HCT116 (cell line): ENCODE results near the gene KBTBD13. TPM values are rescaled to one million over a fixed set of nuclear protein-coding genes. Genes with fewer than 3 reads are reported as not detected.
A peak's percentile ranks its signal among the peaks of the same experiment; 100 is the strongest.

ENCODE experiments used
- ATAC-seq: fragments of 200-7000 bp; cut with Tn5 transposase; 2 replicates; pipeline ENCODE4 v1.9.1; 2020; ENCODE audit warnings: mild to moderate bottlenecking, moderate library complexity
- BruUV-seq: library from RNA; stranded (reverse); fragments of 400-500 nt; replicated peaks from 2 replicates; lab custom pipeline; 2021; lab: Mats Ljungman, UMichigan
- CTCF ChIA-PET: fragments of 300-600 bp; sonication (Branson Sonifier 250); formaldehyde crosslinking; loops from one replicate; lab custom pipeline; 2021; ENCODE audit warnings: antibody characterized with exemption; lab: Charles Lee
- POLR2A ChIA-PET: fragments of 300-600, 350-600 bp; sonication (Branson Sonifier 250); formaldehyde crosslinking; loops from one replicate; lab custom pipeline; 2021; ENCODE audit warnings: antibody characterized with exemption; lab: Charles Lee
- RAD21 ChIA-PET, 2 experiments: fragments of 300-600 bp; sonication (Branson Sonifier 250); formaldehyde crosslinking; loops; one replicate each; lab custom pipeline; 2023; ENCODE audit warnings: low total read pairs in 2 of 2; ENCODE audit not compliant: uncharacterized antibody in 2 of 2, unreplicated experiment in 2 of 2, low non-redundant PET in 1 of 2; lab: Charles Lee
- DNase-seq: peaks from one replicate; pipeline ENCODE4 v3.0.0-alpha.2; 2010; ENCODE audit warnings: low read depth, low spot score
- H2AFZ ChIP-seq: fragments of 200-600 bp; shearing (Covaris generic), sonication (generic); 2 replicates; pipeline ENCODE4 v1.6.1; 2017; ENCODE audit warnings: low read depth, mixed run types, mixed read lengths, antibody characterized with exemption, low read length; ENCODE audit not compliant: poor library complexity, severe bottlenecking
- H3K27ac ChIP-seq: 2 replicates; pipeline ENCODE4 v1.5.1; 2012; ENCODE audit warnings: low read depth, low read length
- H3K27me3 ChIP-seq: fragments of 200-600 bp; sonication (generic); 2 replicates; pipeline ENCODE4 v1.6.1; 2016; ENCODE audit warnings: mixed run types, low read length, mixed read lengths; ENCODE audit not compliant: insufficient read depth
- H3K36me3 ChIP-seq, 2 experiments: fragments of 200-500 bp in 1 of 2; fragments of 200-600 bp in 1 of 2; sonication (Bioruptor generic) in 1 of 2; sonication (generic) in 1 of 2; 2 replicates each; pipeline versions ENCODE4 v1.5.1 to v1.6.1; 2014 to 2016; ENCODE audit warnings: low read length in 2 of 2, inconsistent platforms in 1 of 2, mixed read lengths in 1 of 2, mixed run types in 1 of 2; ENCODE audit not compliant: insufficient read depth in 2 of 2, control insufficient read depth in 1 of 2
- H3K4me1 ChIP-seq, 2 experiments: fragments of 200-600 bp in 1 of 2; sonication (generic) in 1 of 2; 2 replicates each; pipeline versions ENCODE4 v1.5.1 to v1.6.1; 2012 to 2017; ENCODE audit warnings: low read length in 2 of 2, inconsistent platforms in 1 of 2, mild to moderate bottlenecking in 1 of 2, mixed read lengths in 1 of 2, mixed run types in 1 of 2, moderate library complexity in 1 of 2; ENCODE audit not compliant: insufficient read depth in 2 of 2, control insufficient read depth in 1 of 2
- H3K4me2 ChIP-seq: fragments of 200-600 bp; sonication (generic); 2 replicates; pipeline ENCODE4 v1.6.1; 2017; ENCODE audit warnings: mixed run types, low read length, mixed read lengths
- H3K4me3 ChIP-seq, 2 experiments: fragments of 200-600 bp in 1 of 2; sonication (generic) in 1 of 2; replicated peaks in 1 of 2; 2 replicates each; pipeline ENCODE4 v1.5.1; 2011 to 2016; ENCODE audit warnings: low read length in 2 of 2, control low read depth in 1 of 2, low read depth in 1 of 2, mild to moderate bottlenecking in 1 of 2, mixed read lengths in 1 of 2, mixed run types in 1 of 2
- H3K79me2 ChIP-seq: fragments of 200-600 bp; sonication (generic); 2 replicates; pipeline ENCODE4 v1.6.1; 2017; ENCODE audit warnings: mild to moderate bottlenecking, mixed run types, low read length, moderate library complexity, mixed read lengths; ENCODE audit not compliant: insufficient read depth
- H3K9ac ChIP-seq: fragments of 200-600 bp; sonication (generic); 2 replicates; pipeline ENCODE4 v1.6.1; 2016; ENCODE audit warnings: low read length, mixed read lengths
- H3K9me2 ChIP-seq: fragments of 200-600 bp; sonication (generic), shearing (Covaris generic); 2 replicates; pipeline ENCODE4 v1.6.1; 2017; ENCODE audit warnings: mixed run types, mild to moderate bottlenecking, moderate library complexity; ENCODE audit not compliant: insufficient read depth
- H3K9me3 ChIP-seq, 2 experiments: fragments of 200-500 bp in 1 of 2; fragments of 200-600 bp in 1 of 2; sonication (Bioruptor generic) in 1 of 2; sonication (generic) in 1 of 2; 2 replicates each; pipeline ENCODE4 v1.6.1; 2014 to 2017; ENCODE audit warnings: low read length in 2 of 2, mixed read lengths in 2 of 2, inconsistent platforms in 1 of 2, low read depth in 1 of 2, mild to moderate bottlenecking in 1 of 2, mixed run types in 1 of 2, moderate library complexity in 1 of 2; ENCODE audit not compliant: control insufficient read depth in 1 of 2, insufficient read depth in 1 of 2
- H4K20me1 ChIP-seq: fragments of 200-600 bp; sonication (generic), shearing (Covaris generic); 2 replicates; pipeline ENCODE4 v1.6.1; 2017; ENCODE audit warnings: mixed run types, mild to moderate bottlenecking, moderate library complexity; ENCODE audit not compliant: insufficient read depth
- CTCF ChIP-seq, 3 experiments: fragments of 200-600 bp in 1 of 3; sonication (generic) in 1 of 3; IDR thresholded peaks in 2 of 3; conservative IDR thresholded peaks in 1 of 3; 2 replicates each; pipeline ENCODE4 v1.5.1; 2012 to 2017; ENCODE audit warnings: low read depth in 2 of 3, low read length in 2 of 3, antibody characterized with exemption in 1 of 3, borderline replicate concordance in 1 of 3, control low read depth in 1 of 3, mild to moderate bottlenecking in 1 of 3, mixed read lengths in 1 of 3, mixed run types in 1 of 3, moderate library complexity in 1 of 3; ENCODE audit not compliant: insufficient read depth in 1 of 3
- EGR1 ChIP-seq: IDR thresholded peaks from 2 replicates; pipeline ENCODE4 v1.6.1; 2012; ENCODE audit warnings: low read depth
- ELF1 ChIP-seq: IDR thresholded peaks from 2 replicates; pipeline ENCODE4 v1.6.1; 2012; ENCODE audit warnings: low read depth, borderline replicate concordance
- EZH2 ChIP-seq: fragments of 200-600 bp; sonication (generic); IDR thresholded peaks from 2 replicates; pipeline ENCODE4 v1.6.1; 2017; ENCODE audit warnings: antibody characterized with exemption, mixed run types
- FOSL1 ChIP-seq: IDR thresholded peaks from 2 replicates; pipeline ENCODE4 v1.6.1; 2012; ENCODE audit warnings: low read depth
- JUND ChIP-seq: IDR thresholded peaks from 2 replicates; pipeline ENCODE4 v1.6.1; 2012
- POLR2A ChIP-seq: IDR thresholded peaks from 2 replicates; pipeline ENCODE4 v1.7.0; 2011; ENCODE audit warnings: borderline replicate concordance; ENCODE audit not compliant: insufficient read depth, insufficient read length; ENCODE audit errors: extremely low read depth
- RAD21 ChIP-seq: IDR thresholded peaks from 2 replicates; pipeline ENCODE4 v1.6.1; 2012; ENCODE audit warnings: low read depth, mild to moderate bottlenecking
- SRF ChIP-seq: IDR thresholded peaks from 2 replicates; pipeline ENCODE4 v1.6.1; 2012; ENCODE audit warnings: low read depth
- TCF7L2 ChIP-seq: IDR thresholded peaks from 2 replicates; pipeline ENCODE4 v1.7.0; 2011; ENCODE audit warnings: borderline replicate concordance, inconsistent platforms; ENCODE audit not compliant: insufficient read depth, insufficient read length; ENCODE audit errors: extremely low read depth
- YY1 ChIP-seq: IDR thresholded peaks from 2 replicates; pipeline ENCODE4 v1.6.1; 2011; ENCODE audit warnings: low read length, low read depth, moderate library complexity, mild to moderate bottlenecking; ENCODE audit not compliant: insufficient replicate concordance; ENCODE audit errors: extremely low read depth
- ZFX ChIP-seq: fragments of 450-650 bp; IDR thresholded peaks from 2 replicates; pipeline ENCODE4 v1.6.1; 2017
- ZNF274 ChIP-seq: fragments of 200-500 bp; sonication (Bioruptor generic); IDR thresholded peaks from 2 replicates; pipeline ENCODE4 v1.6.1; 2014; ENCODE audit warnings: mild to moderate bottlenecking, low read depth, low read length, inconsistent platforms
- intact Hi-C: fragments of 100-400 bp; cut with micrococcal nuclease; formaldehyde crosslinking; loops from 2 replicates; pipeline ENCODE4 v1.10.0; 2022
- total RNA-seq: library from RNA; stranded (reverse); gene quantifications from one replicate; pipeline ENCODE4 v1.2.1, GENCODE V29; 2021; ENCODE audit not compliant: unreplicated experiment

Gene KBTBD13
- total RNA-seq, 1 experiment from 2014 or later = not detected

GRCh38 chr15:65052956-65053355, 23.6 kb upstream of the KBTBD13 start:
- Histone ChIP-seq H2AFZ (no peak overlapping the region), H4K20me1 (no peaks in the 10 kb centered on the region), H3K36me3 (no peaks in the 10 kb centered on the region), H3K9me2 (no peaks in the 10 kb centered on the region), H3K9ac (no peak overlapping the region), H3K4me1 (peaks cover 27 to 42% of the 10 kb centered on the region in 2 experiments), H3K9me3 (no peaks in the 10 kb centered on the region), H3K27ac (no peak overlapping the region), H3K27me3 (no peaks in the 10 kb centered on the region), H3K4me2 (no peak overlapping the region), H3K4me3 (no peak overlapping the region), H3K79me2 (no peaks in the 10 kb centered on the region)
- DNase-seq (no peak), ATAC-seq (no peak)
- TF ChIP-seq ZNF274 (no peak), RAD21 (no peak), TCF7L2 (no peak)
- intact Hi-C loops = loop anchor here (5.0 kb wide), 2 partner anchors 124 to 334 kb away; no protein-coding TSS in a partner anchor
- CTCF ChIA-PET = interaction anchor here (0.7 to 6.5 kb wide), 4 partner anchors 25 to 109 kb away, joined by 3 to 52 read pairs (median 6); no protein-coding TSS in a partner anchor
- BruUV-seq = no TSS peak
- POLR2A ChIA-PET = no interaction called here
- RAD21 ChIA-PET = no interaction called here

- DNase-seq = peak; percentile 41
- peaks cover 25 to 42% of the 10 kb centered on the region in 2 experiments for H3K4me1 ChIP-seq
- RAD21 ChIA-PET = interaction anchor here in 1 of 2 experiments (0.5 to 0.7 kb wide), 2 partner anchors 8 to 239 kb away, joined by 3 read pairs; no protein-coding TSS in a partner anchor
- intact Hi-C loops = loop anchor here (1.0 to 5.0 kb wide), 7 partner anchors 22 to 333 kb away; partner anchors contain the start of gene RNU5A-1
- no peak overlapping the region for H3K9ac ChIP-seq
- no peaks in the 10 kb centered on the region for H3K79me2 ChIP-seq
- no peak overlapping the region for H3K4me3 ChIP-seq
- H3K27ac ChIP-seq = no peak overlapping the region
- POLR2A ChIA-PET = no interaction called here
- H3K9me3 ChIP-seq = no peaks in the 10 kb centered on the region
- CTCF ChIA-PET = interaction anchor here (0.8 to 6.5 kb wide), 11 partner anchors 8 to 243 kb away, joined by 3 to 52 read pairs (median 5); partner anchors contain the start of gene CLPX
- H3K4me2 ChIP-seq = peak overlapping the region; percentile 19; the same call in 1 of the 2 replicates
- BruUV-seq = no TSS peak
- TF ChIP-seq CTCF (IDR thresholded peaks at IDR 0.05 in 2 of 3, conservative IDR thresholded peaks at IDR 0.05 in 1 of 3; ENCODE audit: borderline replicate concordance in 1 of 3, insufficient read depth in 1 of 3, low read depth in 2 of 3, low read length in 2 of 3) = peak; percentile 89 to 95 (median 90)
- TF ChIP-seq FOSL1 = no peak
- TF ChIP-seq ELF1 = no peak
- TF ChIP-seq JUND = no peak
- 0 out of 2 replicates have a peak, but pooled peaks have one; percentile 13 for TF ChIP-seq ZFX
- TF ChIP-seq EGR1 = no peak
- no peak for TF ChIP-seq EZH2
- TF ChIP-seq SRF = no peak
- TF ChIP-seq YY1 = peak; percentile 6
- no peak for TF ChIP-seq POLR2A
- peak; percentile 93 for TF ChIP-seq RAD21
- no peak overlapping the region for H2AFZ ChIP-seq
- H3K36me3 ChIP-seq = no peaks in the 10 kb centered on the region
- no peaks in the 10 kb centered on the region for H3K27me3 ChIP-seq
- peak; percentile 74 for ATAC-seq
- H4K20me1 ChIP-seq = no peaks in the 10 kb centered on the region
- no peaks in the 10 kb centered on the region for H3K9me2 ChIP-seq
Measured at GRCh38 chr15:65054333-65055200, 22.0 kb upstream of the KBTBD13 start.
